Mesenchymal stem cell (in vitro differentiated cells and primary cell): ENCODE measurements around the gene RUNX1.

Experiments used
- DNase-seq: peaks from one replicate; pipeline ENCODE4 v3.0.0-alpha.2; 2013
- H2AFZ ChIP-seq: one replicate; pipeline ENCODE4 v1.6.1; 2013; ENCODE audit warnings: low read depth, mild to moderate bottlenecking, control low read depth, inconsistent platforms, low read length, moderate library complexity
- H2AK5ac ChIP-seq: 2 replicates; pipeline ENCODE4 v1.6.1; 2013; ENCODE audit warnings: low read length, moderate library complexity, mild to moderate bottlenecking, inconsistent platforms; ENCODE audit not compliant: severe bottlenecking
- H2BK120ac ChIP-seq: one replicate; pipeline ENCODE4 v1.6.1; 2013; ENCODE audit warnings: low read depth, mild to moderate bottlenecking, inconsistent platforms, low read length, moderate library complexity
- H2BK12ac ChIP-seq, 2 experiments: one replicate each; pipeline ENCODE4 v1.6.1; 2013; ENCODE audit warnings: inconsistent platforms in 2 of 2, low read length in 2 of 2, mild to moderate bottlenecking in 2 of 2, moderate library complexity in 2 of 2, control low read depth in 1 of 2
- H2BK15ac ChIP-seq: one replicate; pipeline ENCODE4 v1.6.1; 2013; ENCODE audit warnings: mild to moderate bottlenecking, low read depth, inconsistent platforms; ENCODE audit not compliant: poor library complexity, severe bottlenecking
- H2BK5ac ChIP-seq: 2 replicates; pipeline ENCODE4 v1.6.1; 2013; ENCODE audit warnings: low read depth, mild to moderate bottlenecking, low read length, control low read depth, inconsistent platforms; ENCODE audit not compliant: poor library complexity, severe bottlenecking
- H3K14ac ChIP-seq, 2 experiments: one replicate each; pipeline ENCODE4 v1.6.1; 2013; ENCODE audit warnings: inconsistent platforms in 2 of 2, low read length in 2 of 2, control low read depth in 1 of 2, mild to moderate bottlenecking in 1 of 2, moderate library complexity in 1 of 2
- H3K18ac ChIP-seq, 2 experiments: one replicate each; pipeline ENCODE4 v1.6.1; 2013; ENCODE audit warnings: inconsistent platforms in 2 of 2, low read length in 2 of 2, control low read depth in 1 of 2, low read depth in 1 of 2, mild to moderate bottlenecking in 1 of 2
- H3K23ac ChIP-seq, 2 experiments: one replicate each; pipeline ENCODE4 v1.6.1; 2013; ENCODE audit warnings: inconsistent platforms in 2 of 2, low read length in 2 of 2, mild to moderate bottlenecking in 2 of 2, moderate library complexity in 2 of 2, control low read depth in 1 of 2
- H3K27ac ChIP-seq: 2 replicates; pipeline ENCODE4 v1.5.1; 2013; ENCODE audit warnings: mild to moderate bottlenecking, moderate library complexity, low read length, control low read depth, inconsistent platforms; ENCODE audit not compliant: poor library complexity, severe bottlenecking
- H3K27me3 ChIP-seq, 2 experiments: 2 replicates each; pipeline versions ENCODE4 v1.6.1 to v1.7.0; 2013; ENCODE audit warnings: low read length in 2 of 2, mild to moderate bottlenecking in 2 of 2, moderate library complexity in 2 of 2, control low read depth in 1 of 2, inconsistent platforms in 1 of 2; ENCODE audit not compliant: control insufficient read depth in 1 of 2, insufficient read depth in 1 of 2
- H3K36me3 ChIP-seq, 2 experiments: 2 replicates each; pipeline versions ENCODE4 v1.6.1 to v1.7.0; 2013; ENCODE audit warnings: low read length in 2 of 2, control low read depth in 1 of 2, inconsistent platforms in 1 of 2, low read depth in 1 of 2, mild to moderate bottlenecking in 1 of 2; ENCODE audit not compliant: insufficient read depth in 2 of 2, control insufficient read depth in 1 of 2
- H3K4ac ChIP-seq, 2 experiments: one replicate each; pipeline ENCODE4 v1.6.1; 2013; ENCODE audit warnings: inconsistent platforms in 2 of 2, low read length in 2 of 2, mild to moderate bottlenecking in 2 of 2, moderate library complexity in 2 of 2, control low read depth in 1 of 2, low read depth in 1 of 2
- H3K4me1 ChIP-seq: 2 replicates; pipeline ENCODE4 v1.6.1; 2013; ENCODE audit warnings: low read depth, low read length, control low read depth; ENCODE audit not compliant: control insufficient read depth, insufficient read depth
- H3K4me2 ChIP-seq: 2 replicates; pipeline ENCODE4 v1.6.1; 2013; ENCODE audit warnings: low read length, mild to moderate bottlenecking, inconsistent platforms; ENCODE audit not compliant: poor library complexity, severe bottlenecking
- H3K4me3 ChIP-seq, 2 experiments: 2 replicates each; pipeline versions ENCODE4 v1.5.1 to v1.7.0; 2013; ENCODE audit warnings: low read length in 2 of 2, mild to moderate bottlenecking in 2 of 2, control low read depth in 1 of 2, low read depth in 1 of 2; ENCODE audit not compliant: insufficient read depth in 1 of 2
- H3K79me1 ChIP-seq: replicated peaks from 2 replicates; pipeline ENCODE4 v1.6.1; 2013; ENCODE audit warnings: mild to moderate bottlenecking, control low read depth, low read length, inconsistent platforms; ENCODE audit not compliant: poor library complexity, severe bottlenecking
- H3K9ac ChIP-seq: 2 replicates; pipeline ENCODE4 v1.7.0; 2013; ENCODE audit warnings: mild to moderate bottlenecking, low read length, moderate library complexity
- H3K9me3 ChIP-seq: 2 replicates; pipeline ENCODE4 v1.7.0; 2013; ENCODE audit warnings: mild to moderate bottlenecking, low read length; ENCODE audit not compliant: control insufficient read depth
- H4K8ac ChIP-seq: one replicate; pipeline ENCODE4 v1.6.1; 2013; ENCODE audit warnings: inconsistent platforms, mild to moderate bottlenecking, low read length, moderate library complexity
- H4K91ac ChIP-seq: one replicate; pipeline ENCODE4 v1.6.1; 2013; ENCODE audit warnings: mild to moderate bottlenecking, low read length, inconsistent platforms
- WGBS: methylation state at CpG from one replicate; pipeline ENCODE4 v1.1.7; 2013; ENCODE audit warnings: mixed read lengths; 5-methylcytosine and 5-hydroxymethylcytosine counted together

Gene RUNX1

DNA sequence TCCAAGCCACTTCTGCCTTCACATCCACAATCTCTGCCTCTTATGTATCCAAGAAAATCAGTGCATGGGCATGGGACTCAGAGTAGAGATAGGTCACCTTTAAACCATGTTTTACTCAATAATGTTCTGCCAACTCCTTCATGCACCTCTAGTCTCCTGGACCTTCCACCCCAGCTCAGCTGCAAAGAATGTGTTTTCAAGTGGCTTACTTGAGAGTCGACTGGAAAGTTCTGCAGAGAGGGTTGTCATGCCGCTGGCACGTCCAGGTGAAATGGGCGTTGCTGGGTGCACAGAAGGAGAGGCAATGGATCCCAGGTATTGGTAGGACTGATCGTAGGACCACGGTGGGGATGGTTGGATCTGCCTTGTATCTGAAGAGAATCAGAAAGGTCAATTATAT, 250.0 kb downstream of the RUNX1 start:
- H4K8ac ChIP-seq, result no peak overlapping the region
- peaks cover 23% of the 10 kb centered on the region for H3K79me1 ChIP-seq
- no peak overlapping the region for H3K9ac ChIP-seq
- H3K27me3 ChIP-seq, result no peaks in the 10 kb centered on the region
- H3K4me3 ChIP-seq, result no peak overlapping the region
- H4K91ac ChIP-seq, result no peak overlapping the region
- no peak overlapping the region for H3K23ac ChIP-seq
- peaks cover 6 to 96% of the 10 kb centered on the region in 2 experiments for H3K36me3 ChIP-seq
- H3K4me1 ChIP-seq, result peaks cover 6% of the 10 kb centered on the region
- H3K27ac ChIP-seq, result no peak overlapping the region
- no peak for DNase-seq
- no peak overlapping the region for H2BK120ac ChIP-seq
- H3K9me3 ChIP-seq, result no peaks in the 10 kb centered on the region
- no peak overlapping the region for H3K4ac ChIP-seq
- WGBS, result 97% methylated on average over 6 of the region's 6 CpGs
- H2AFZ ChIP-seq, result no peak overlapping the region
- H2BK15ac ChIP-seq, result no peak overlapping the region
- no peak overlapping the region for H3K14ac ChIP-seq
- H2AK5ac ChIP-seq, result peak overlapping the region; percentile 26
- no peak overlapping the region for H3K18ac ChIP-seq
- H2BK5ac ChIP-seq, result no peak overlapping the region
- no peak overlapping the region for H2BK12ac ChIP-seq
- H3K4me2 ChIP-seq, result no peak overlapping the region

DNA sequence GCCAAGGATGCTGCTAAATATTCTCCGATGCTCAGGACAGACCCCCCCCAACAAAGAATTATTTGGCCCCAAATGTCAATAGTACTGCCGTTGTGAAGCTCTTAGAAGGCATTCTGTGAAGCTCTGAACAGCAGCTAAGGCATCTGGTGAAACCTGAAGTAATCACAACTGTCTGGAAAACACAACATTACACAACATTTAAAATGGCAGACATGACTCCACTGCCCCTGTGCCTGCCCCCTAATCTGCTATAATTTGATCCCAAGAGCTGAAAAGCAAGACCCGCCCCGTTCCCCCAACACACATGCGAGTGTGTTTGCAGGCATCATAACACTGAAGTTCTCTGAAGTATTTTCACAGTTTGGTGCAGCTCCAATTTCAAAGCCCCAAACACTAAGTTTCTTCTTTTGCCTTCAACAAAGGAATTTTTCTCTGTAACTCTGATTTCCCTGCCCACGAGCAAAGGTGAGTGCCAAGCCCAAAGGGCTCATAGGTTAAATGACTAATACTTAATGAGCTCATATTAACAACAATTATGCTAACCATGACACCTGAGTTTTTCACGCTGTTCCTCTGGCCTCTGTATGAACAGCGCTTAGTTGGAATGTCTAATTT, 251.1 kb downstream of the RUNX1 start:
- Histone ChIP-seq H2BK15ac (no peak overlapping the region), H3K27me3 (no peaks in the 10 kb centered on the region), H3K14ac (no peak overlapping the region), H3K79me1 (peaks cover 17% of the 10 kb centered on the region), H2BK12ac (no peak overlapping the region), H2BK5ac (no peak overlapping the region), H2AFZ (no peak overlapping the region), H3K4me3 (no peak overlapping the region), H3K4me1 (peaks cover 6% of the 10 kb centered on the region), H3K18ac (no peak overlapping the region), H3K4ac (no peak overlapping the region), H3K9ac (no peak overlapping the region), H3K36me3 (peaks cover 7 to 96% of the 10 kb centered on the region in 2 experiments), H3K4me2 (no peak overlapping the region), H4K8ac (no peak overlapping the region), H2BK120ac (no peak overlapping the region), H4K91ac (no peak overlapping the region), H3K23ac (no peak overlapping the region), H2AK5ac (no peak overlapping the region), H3K27ac (no peak overlapping the region), H3K9me3 (no peaks in the 10 kb centered on the region)
- WGBS, result 97% methylated on average over 7 of the region's 8 CpGs
- DNase-seq, result peak; percentile 48

DNA sequence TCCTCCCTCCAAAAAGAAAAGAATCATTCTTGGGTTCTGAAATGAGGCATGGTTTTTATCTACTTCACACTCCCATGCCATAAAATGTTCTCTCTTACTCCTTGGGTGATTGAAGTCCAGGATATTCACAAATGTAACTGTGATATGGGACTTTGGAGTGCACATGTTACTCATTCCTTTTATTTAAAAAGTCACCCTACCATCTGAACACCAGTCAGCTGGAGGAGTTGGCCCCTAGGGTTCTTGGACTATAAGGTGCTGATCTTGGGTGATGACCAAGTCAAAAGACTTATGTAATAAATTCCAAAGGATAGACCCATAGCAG, 251.9 kb downstream of the RUNX1 start:
- Histone ChIP-seq H2BK120ac (no peak overlapping the region), H4K8ac (no peak overlapping the region), H3K4ac (no peak overlapping the region), H3K79me1 (peaks cover 19% of the 10 kb centered on the region), H4K91ac (no peak overlapping the region), H3K23ac (no peak overlapping the region), H3K27me3 (no peaks in the 10 kb centered on the region), H3K36me3 (peaks cover 15 to 96% of the 10 kb centered on the region in 2 experiments), H3K4me1 (peaks cover 6% of the 10 kb centered on the region), H2AK5ac (no peak overlapping the region), H3K9me3 (no peaks in the 10 kb centered on the region), H3K4me3 (no peak overlapping the region), H3K9ac (peak overlapping the region; percentile 80), H3K27ac (no peak overlapping the region), H2BK12ac (peak overlapping the region in 1 of 2 experiments; percentile 33), H2BK15ac (no peak overlapping the region), H3K18ac (no peak overlapping the region), H2BK5ac (no peak overlapping the region), H3K4me2 (no peak overlapping the region), H3K14ac (no peak overlapping the region), H2AFZ (no peak overlapping the region)
- DNase-seq, result no peak

DNA sequence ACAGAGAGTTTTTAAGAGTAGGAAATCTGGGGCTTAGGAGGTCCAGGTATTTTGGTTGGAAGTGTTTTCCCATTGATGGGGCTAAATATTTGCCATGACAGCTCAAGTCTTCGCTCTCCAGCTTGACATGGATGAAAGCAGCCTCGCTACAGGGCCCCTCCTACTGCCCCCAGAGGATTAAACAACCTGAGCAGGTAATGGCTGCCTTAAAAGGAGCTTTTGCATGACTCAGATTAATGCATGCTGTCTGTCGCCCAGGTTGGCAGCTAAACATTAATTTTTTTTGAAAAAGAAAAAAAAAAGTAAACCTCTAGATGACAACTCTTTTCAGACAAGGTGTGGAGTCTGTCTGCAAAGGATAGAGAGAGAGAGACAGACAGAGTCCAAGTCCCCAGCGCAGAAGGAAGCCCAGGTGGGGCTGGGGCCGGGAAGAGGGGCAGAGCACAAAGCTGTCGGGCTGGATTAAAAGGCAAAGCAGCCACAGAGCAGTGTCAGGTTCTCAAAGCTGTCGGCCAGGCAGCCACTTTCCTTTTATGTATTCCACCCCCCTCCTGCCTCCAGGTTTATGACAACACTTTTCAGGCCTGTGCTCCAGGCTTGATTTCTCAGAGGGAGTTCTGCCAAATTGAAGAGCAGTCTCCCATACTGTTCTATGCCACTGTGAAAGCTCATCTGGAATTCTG, 252.4 kb downstream of the RUNX1 start:
- Histone ChIP-seq H3K27ac (no peak overlapping the region), H2AFZ (no peak overlapping the region), H2BK12ac (peak overlapping the region in 1 of 2 experiments; percentile 33), H3K27me3 (no peaks in the 10 kb centered on the region), H2BK15ac (no peak overlapping the region), H3K4me1 (peaks cover 4% of the 10 kb centered on the region), H2BK120ac (peak overlapping the region; percentile 36), H3K36me3 (peaks cover 20 to 94% of the 10 kb centered on the region in 2 experiments), H2BK5ac (no peak overlapping the region), H3K79me1 (peaks cover 21% of the 10 kb centered on the region), H3K4me2 (no peak overlapping the region), H4K8ac (no peak overlapping the region), H4K91ac (no peak overlapping the region), H3K18ac (no peak overlapping the region), H2AK5ac (no peak overlapping the region), H3K9me3 (no peaks in the 10 kb centered on the region), H3K14ac (no peak overlapping the region), H3K23ac (no peak overlapping the region), H3K4ac (no peak overlapping the region), H3K9ac (peak overlapping the region; percentile 80), H3K4me3 (no peak overlapping the region)
- 56% methylated on average over 7 of the region's 7 CpGs for WGBS
- DNase-seq, result no peak
